Fibroblast of lung (primary cell): ENCODE results near the gene ARHGEF10L.

Source experiments
- EZH2 ChIP-seq: IDR thresholded peaks from 2 replicates; pipeline ENCODE4 v1.5.1; 2012; ENCODE audit warnings: low read length, control low read depth, mild to moderate bottlenecking; ENCODE audit errors: missing control alignments
- TF ChIP-seq, protein P1 (sequence below), 2 donors: IDR thresholded peaks in 1 of 2; conservative IDR thresholded peaks in 1 of 2; 1 replicate in 1 of 2; 2 replicates in 1 of 2; pipeline ENCODE4 v1.5.1; 2011 to 2012; ENCODE audit warnings: low read length in 2 of 2, control low read depth in 1 of 2, inconsistent platforms in 1 of 2, low read depth in 1 of 2, mild to moderate bottlenecking in 1 of 2

- TF ChIP-seq, protein P1, sequence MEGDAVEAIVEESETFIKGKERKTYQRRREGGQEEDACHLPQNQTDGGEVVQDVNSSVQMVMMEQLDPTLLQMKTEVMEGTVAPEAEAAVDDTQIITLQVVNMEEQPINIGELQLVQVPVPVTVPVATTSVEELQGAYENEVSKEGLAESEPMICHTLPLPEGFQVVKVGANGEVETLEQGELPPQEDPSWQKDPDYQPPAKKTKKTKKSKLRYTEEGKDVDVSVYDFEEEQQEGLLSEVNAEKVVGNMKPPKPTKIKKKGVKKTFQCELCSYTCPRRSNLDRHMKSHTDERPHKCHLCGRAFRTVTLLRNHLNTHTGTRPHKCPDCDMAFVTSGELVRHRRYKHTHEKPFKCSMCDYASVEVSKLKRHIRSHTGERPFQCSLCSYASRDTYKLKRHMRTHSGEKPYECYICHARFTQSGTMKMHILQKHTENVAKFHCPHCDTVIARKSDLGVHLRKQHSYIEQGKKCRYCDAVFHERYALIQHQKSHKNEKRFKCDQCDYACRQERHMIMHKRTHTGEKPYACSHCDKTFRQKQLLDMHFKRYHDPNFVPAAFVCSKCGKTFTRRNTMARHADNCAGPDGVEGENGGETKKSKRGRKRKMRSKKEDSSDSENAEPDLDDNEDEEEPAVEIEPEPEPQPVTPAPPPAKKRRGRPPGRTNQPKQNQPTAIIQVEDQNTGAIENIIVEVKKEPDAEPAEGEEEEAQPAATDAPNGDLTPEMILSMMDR (conservative IDR thresholded peaks at IDR 0.05 in 1 of 2, IDR thresholded peaks at IDR 0.05 in 1 of 2; ENCODE audit: low read depth in 1 of 2, low read length in 2 of 2): no peak
- TF ChIP-seq EZH2: no peak
Observed at GRCh38 chr1:17521946-17522612, 17.4 kb upstream of the ARHGEF10L start.
